Neural cell (in vitro differentiated cells): Measurements from ENCODE around the gene TGM4. TPM values are rescaled to one million over a fixed set of nuclear protein-coding genes. Genes with fewer than 3 reads are reported as not detected.

Experiments used
- H2AFZ ChIP-seq: fragments of 200-600, 300-800 bp; sonication (generic), shearing (Covaris generic); 2 replicates; pipeline ENCODE4 v1.6.0; 2014; ENCODE audit warnings: low read depth, mild to moderate bottlenecking, antibody characterized with exemption, low read length, moderate library complexity
- H3F3A ChIP-seq: fragments of 200-600 bp; shearing (Covaris generic); 2 replicates; pipeline ENCODE4 v1.6.1; 2016; ENCODE audit warnings: mild to moderate bottlenecking, moderate library complexity, mixed read lengths, antibody characterized with exemption, low read length; ENCODE audit not compliant: insufficient read depth, poor library complexity, severe bottlenecking
- H3K27ac ChIP-seq: fragments of 200-600, 300-800 bp; sonication (generic), shearing (Covaris generic); 2 replicates; pipeline ENCODE4 v1.5.1; 2014; ENCODE audit warnings: mild to moderate bottlenecking, low read length, moderate library complexity
- H3K27me3 ChIP-seq: fragments of 300-800, 200-600 bp; sonication (generic), shearing (Covaris generic); 2 replicates; pipeline ENCODE4 v1.6.0; 2014; ENCODE audit warnings: mild to moderate bottlenecking, low read depth, low read length, moderate library complexity; ENCODE audit not compliant: insufficient read depth
- H3K36me3 ChIP-seq: fragments of 300-800, 200-600 bp; sonication (generic), shearing (Covaris generic); 2 replicates; pipeline ENCODE4 v1.5.1; 2014; ENCODE audit warnings: mild to moderate bottlenecking, antibody characterized with exemption, low read length, moderate library complexity; ENCODE audit not compliant: insufficient read depth
- H3K4me2 ChIP-seq: fragments of 300-800, 200-600 bp; sonication (generic), shearing (Covaris generic); 2 replicates; pipeline ENCODE4 v1.6.0; 2014; ENCODE audit warnings: mild to moderate bottlenecking, low read length
- H3K4me3 ChIP-seq: fragments of 300-800, 200-600 bp; sonication (generic), shearing (Covaris generic); 2 replicates; pipeline ENCODE4 v1.5.1; 2014; ENCODE audit warnings: mild to moderate bottlenecking, low read length, moderate library complexity
- H3K79me2 ChIP-seq: fragments of 200-600 bp; shearing (Covaris generic); replicated peaks from 2 replicates; pipeline ENCODE4 v1.6.0; 2014; ENCODE audit warnings: mild to moderate bottlenecking, low read length, moderate library complexity; ENCODE audit not compliant: insufficient read depth
- H3K9ac ChIP-seq: fragments of 300-800, 200-600 bp; sonication (generic), shearing (Covaris generic); 2 replicates; pipeline ENCODE4 v1.6.1; 2016; ENCODE audit warnings: mild to moderate bottlenecking, low read length, mixed read lengths
- H3K9me2 ChIP-seq: fragments of 200-600 bp; shearing (Covaris generic); 2 replicates; pipeline ENCODE4 v1.6.1; 2016; ENCODE audit warnings: mild to moderate bottlenecking, low read length, mixed read lengths; ENCODE audit not compliant: insufficient read depth
- H3K9me3 ChIP-seq: fragments of 200-600, 300-800 bp; sonication (generic), shearing (Covaris generic); 2 replicates; pipeline ENCODE4 v1.6.1; 2016; ENCODE audit warnings: mild to moderate bottlenecking, mixed run types, low read length, moderate library complexity, mixed read lengths
- H4K20me1 ChIP-seq: fragments of 200-600 bp; shearing (Covaris generic); 2 replicates; pipeline ENCODE4 v1.6.1; 2016; ENCODE audit warnings: mild to moderate bottlenecking, mixed run types; ENCODE audit not compliant: insufficient read depth
- CTCF ChIP-seq: fragments of 450-650 bp; IDR thresholded peaks from 2 replicates; pipeline ENCODE4 v1.5.1; 2014; ENCODE audit warnings: antibody characterized with exemption, mild to moderate bottlenecking, moderate library complexity; ENCODE audit not compliant: poor library complexity, severe bottlenecking
- EP300 ChIP-seq: fragments of 450-650 bp; conservative IDR thresholded peaks from 2 replicates; pipeline ENCODE4 v1.6.1; 2014; ENCODE audit warnings: antibody characterized with exemption, mild to moderate bottlenecking, moderate library complexity; ENCODE audit not compliant: poor library complexity, severe bottlenecking
- EZH2 ChIP-seq: fragments of 200-600, 300-800 bp; shearing (Covaris generic), sonication (generic); IDR thresholded peaks from 2 replicates; pipeline ENCODE4 v1.6.1; 2014; ENCODE audit warnings: antibody characterized with exemption, low read length, borderline replicate concordance, mild to moderate bottlenecking; ENCODE audit not compliant: insufficient read depth, poor library complexity, severe bottlenecking
- MXI1 ChIP-seq: fragments of 450-650 bp; conservative IDR thresholded peaks from 2 replicates; pipeline ENCODE4 v1.6.1; 2014; ENCODE audit warnings: antibody characterized with exemption, mild to moderate bottlenecking; ENCODE audit not compliant: poor library complexity, severe bottlenecking
- POLR2AphosphoS5 ChIP-seq: IDR thresholded peaks from 2 replicates; pipeline ENCODE4 v1.6.1; 2012
- RAD21 ChIP-seq: fragments of 450-650 bp; conservative IDR thresholded peaks from 2 replicates; pipeline ENCODE4 v1.6.1; 2014; ENCODE audit warnings: antibody characterized with exemption, mild to moderate bottlenecking, moderate library complexity
- REST ChIP-seq: IDR thresholded peaks from 2 replicates; pipeline ENCODE4 v1.6.1; 2012; ENCODE audit warnings: borderline replicate concordance
- SMC3 ChIP-seq: fragments of 450-650 bp; conservative IDR thresholded peaks from 2 replicates; pipeline ENCODE4 v1.6.1; 2014; ENCODE audit warnings: antibody characterized with exemption, mild to moderate bottlenecking, moderate library complexity; ENCODE audit not compliant: poor library complexity
- TAF1 ChIP-seq: IDR thresholded peaks from 2 replicates; pipeline ENCODE4 v1.6.1; 2012; ENCODE audit warnings: low read depth
- polyA plus RNA-seq: library from polyadenylated mRNA; depleted of rRNA; stranded (reverse); fragments of >200 nt; gene quantifications from 2 replicates; pipeline ENCODE4 v1.2.3, GENCODE V29; 2014

Gene TGM4
- polyA plus RNA-seq, 1 donor from 2014 or later = not detected

- no peak overlapping the region for H3K27ac ChIP-seq
- H2AFZ ChIP-seq = no peak overlapping the region
- H3K4me3 ChIP-seq = no peak overlapping the region
- H3K9me2 ChIP-seq = no peaks in the 10 kb centered on the region
- H4K20me1 ChIP-seq = no peaks in the 10 kb centered on the region
- no peaks in the 10 kb centered on the region for H3K27me3 ChIP-seq
- no peaks in the 10 kb centered on the region for H3K9me3 ChIP-seq
- no peaks in the 10 kb centered on the region for H3F3A ChIP-seq
- H3K4me2 ChIP-seq = no peak overlapping the region
- no peaks in the 10 kb centered on the region for H3K36me3 ChIP-seq
- H3K79me2 ChIP-seq = no peaks in the 10 kb centered on the region
- no peak for TF ChIP-seq POLR2AphosphoS5
- no peak overlapping the region for H3K9ac ChIP-seq
Measured at GRCh38 chr3:44877333-44877732, 2.9 kb downstream of the TGM4 start.

- Histone ChIP-seq H3K4me3 (no peak overlapping the region), H3K36me3 (no peaks in the 10 kb centered on the region), H3K27me3 (no peaks in the 10 kb centered on the region), H3K4me2 (no peak overlapping the region), H3K9ac (no peak overlapping the region), H3F3A (no peaks in the 10 kb centered on the region), H3K9me3 (no peaks in the 10 kb centered on the region), H4K20me1 (no peaks in the 10 kb centered on the region), H3K27ac (no peak overlapping the region), H3K9me2 (no peaks in the 10 kb centered on the region), H3K79me2 (no peaks in the 10 kb centered on the region), H2AFZ (no peak overlapping the region)
- TF ChIP-seq TAF1 = no peak
- no peak for TF ChIP-seq EZH2
- TF ChIP-seq MXI1 = no peak
- no peak for TF ChIP-seq EP300
- no peak for TF ChIP-seq CTCF
- no peak for TF ChIP-seq RAD21
- no peak for TF ChIP-seq REST
- TF ChIP-seq SMC3 = no peak
- TF ChIP-seq POLR2AphosphoS5 = no peak
Measured at GRCh38 chr3:44880284-44880683, 5.9 kb downstream of the TGM4 start.
